Measurements from ENCODE around the gene GPSM1.

Gene GPSM1

GRCh38 chr9:136290508-136291000, 36.8 kb upstream of the GPSM1 start:
- DNase-seq (ENCODE audit: low read depth, low spot score): no peak

GRCh38 chr9:136291306-136292025, 35.9 kb upstream of the GPSM1 start:
- DNase-seq (ENCODE audit: low read depth, low spot score): no peak

DNA sequence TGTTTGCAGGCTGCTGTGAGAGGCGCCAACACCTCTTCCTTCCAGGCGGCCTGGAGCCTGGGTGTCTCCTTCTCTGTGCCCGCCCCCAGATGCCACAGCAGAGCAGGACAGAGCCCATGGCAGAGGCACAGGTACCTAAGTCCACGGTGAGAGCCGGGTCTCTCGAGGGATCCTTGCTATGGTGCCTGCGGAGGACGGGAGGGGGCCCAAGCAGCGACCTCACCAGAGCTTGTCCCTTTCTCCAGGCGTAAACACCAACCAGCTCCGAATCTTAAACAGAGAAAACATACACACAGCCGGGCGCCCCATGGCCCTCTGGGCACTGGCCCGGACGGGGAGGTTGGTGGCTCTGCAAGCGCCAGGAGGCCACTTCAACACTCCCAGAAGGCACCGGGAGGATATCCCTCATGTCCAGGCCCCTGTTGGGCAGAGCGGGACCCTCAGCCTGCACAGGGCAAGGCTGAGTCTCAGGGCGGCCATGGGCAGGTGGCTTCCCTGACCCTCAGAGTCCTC, 35.3 kb upstream of the GPSM1 start:
- no peak for DNase-seq (ENCODE audit: low read depth, low spot score)

DNA sequence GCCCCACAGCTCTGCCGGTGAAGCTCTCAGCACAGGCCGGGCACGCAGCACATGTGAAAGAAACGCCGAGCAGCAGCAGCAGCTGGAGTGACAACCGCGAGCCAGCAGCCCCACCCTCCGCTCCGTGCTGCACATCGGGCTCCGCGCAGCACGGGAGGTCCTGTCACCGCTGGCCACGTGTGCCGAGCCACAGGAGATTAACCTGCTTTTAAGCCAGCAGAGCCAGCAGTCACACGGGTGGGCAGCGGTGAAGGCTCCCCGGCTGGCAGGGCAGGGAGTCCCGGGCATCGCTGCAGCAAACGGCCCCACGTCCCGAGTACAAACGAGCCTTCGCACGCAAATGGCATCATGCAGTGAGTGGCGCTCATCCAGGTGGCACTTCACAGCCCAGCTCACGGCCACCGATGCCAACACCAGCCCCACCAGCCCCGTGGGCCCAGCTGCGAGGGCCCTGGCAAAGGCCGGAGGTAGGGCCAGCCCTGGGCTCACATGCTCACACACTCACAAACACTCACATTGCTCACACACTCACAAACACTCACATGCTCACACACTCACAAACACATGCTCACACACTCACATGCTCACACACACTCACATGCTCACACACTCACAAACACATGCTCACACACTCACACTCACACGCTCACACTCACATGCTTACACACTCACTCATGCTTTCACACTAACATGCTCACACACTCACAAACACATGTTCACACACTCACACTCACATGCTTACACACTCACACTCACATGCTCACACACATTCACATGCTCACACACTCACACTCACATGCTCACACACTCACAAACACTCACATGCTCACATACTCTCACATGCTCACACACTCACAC, 34.5 kb upstream of the GPSM1 start:
- no peak for DNase-seq (ENCODE audit: low read depth, low spot score)

GRCh38 chr9:136293476-136294077, 33.8 kb upstream of the GPSM1 start:
- no peak for DNase-seq (ENCODE audit: low read depth, low spot score)

- DNase-seq (ENCODE audit: low read depth, low spot score): no peak
Measured at GRCh38 chr9:136294437-136294836, 32.9 kb upstream of the GPSM1 start.

DNA sequence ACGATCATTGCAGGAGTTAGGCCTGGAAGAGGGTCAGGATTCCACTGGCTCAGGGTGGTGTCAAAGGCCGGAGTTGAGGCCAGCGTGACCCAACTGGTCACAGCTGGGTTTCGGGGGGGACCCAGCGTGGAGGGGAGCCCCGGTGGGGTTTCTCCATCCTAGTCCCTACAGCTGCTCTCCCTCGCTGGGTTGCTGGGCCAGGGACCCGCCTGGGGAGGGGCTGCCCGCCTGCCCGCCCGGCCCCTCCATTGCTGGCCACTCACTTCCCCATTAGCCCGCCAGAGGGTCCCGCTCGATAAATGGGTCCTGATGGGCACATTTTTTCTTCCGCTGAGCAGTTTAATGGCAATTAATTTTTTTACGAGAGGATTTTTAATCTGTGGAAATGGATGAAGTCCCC, 32.3 kb upstream of the GPSM1 start:
- DNase-seq (ENCODE audit: low read depth, low spot score): no peak

GRCh38 chr9:136295542-136296433, 31.6 kb upstream of the GPSM1 start:
- DNase-seq (ENCODE audit: low read depth, low spot score): no peak

DNA sequence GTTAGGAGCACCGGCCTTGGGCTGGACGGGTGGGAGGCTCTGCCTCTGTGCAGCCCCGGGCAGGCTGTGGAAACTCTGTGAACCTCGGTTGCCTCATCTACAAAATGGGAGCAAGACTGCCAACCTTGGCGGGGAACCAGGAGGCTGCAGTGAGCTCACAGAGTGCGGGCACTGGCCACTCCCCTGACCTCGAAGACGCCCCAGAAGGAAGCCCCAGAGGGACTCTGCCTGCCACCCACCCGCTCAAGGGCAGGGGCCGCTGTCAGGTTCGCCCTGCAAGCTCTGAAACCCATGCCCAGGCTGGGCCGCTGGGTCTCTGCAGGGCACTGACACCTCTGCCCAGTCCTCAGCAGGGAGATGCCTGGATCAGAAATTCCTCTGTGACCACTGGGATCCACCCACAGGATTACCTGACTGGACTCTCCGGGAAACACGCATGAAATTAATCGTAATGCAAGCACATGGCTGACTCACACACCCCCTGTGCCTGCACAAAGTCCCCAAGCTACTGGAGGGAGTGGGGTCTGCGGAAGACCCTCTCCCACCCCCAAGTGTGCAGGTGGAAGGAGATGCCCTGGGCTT, 30.8 kb upstream of the GPSM1 start:
- DNase-seq (ENCODE audit: low read depth, low spot score): no peak

DNA sequence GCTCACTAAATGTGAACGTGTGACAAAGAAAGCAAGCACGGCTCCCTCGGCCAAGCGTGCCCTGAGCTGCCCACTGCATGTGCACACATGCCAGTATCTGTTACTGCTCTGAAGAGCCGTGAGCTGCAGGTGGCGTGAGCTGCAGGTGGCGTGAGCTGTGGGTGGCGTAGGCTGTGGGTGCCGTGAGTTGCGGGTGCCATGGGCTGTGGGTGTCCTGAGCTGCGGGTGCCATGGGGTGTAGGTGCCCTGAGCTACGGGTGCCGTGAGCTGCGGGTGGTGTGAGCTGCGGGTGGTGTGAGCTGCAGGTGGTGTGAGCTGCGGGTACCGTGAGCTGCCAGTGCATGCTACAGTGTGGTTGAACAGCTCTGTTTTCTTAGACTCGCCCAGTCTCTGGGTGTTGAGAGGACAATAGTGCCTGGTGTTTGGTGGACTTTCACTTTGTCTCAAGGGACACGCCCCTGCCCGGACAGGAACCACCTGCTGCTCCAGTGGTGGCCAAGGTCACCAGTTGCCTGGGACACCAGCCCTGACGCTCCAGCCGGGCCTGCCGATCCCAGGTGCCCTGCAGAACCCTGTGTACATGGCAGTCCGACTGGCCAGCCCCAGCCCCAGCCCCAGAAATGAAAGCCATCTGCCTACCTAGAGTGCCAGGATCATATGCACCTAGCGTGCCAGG, 30.2 kb upstream of the GPSM1 start:
- DNase-seq (ENCODE audit: low read depth, low spot score): no peak

- DNase-seq (ENCODE audit: low read depth, low spot score): no peak
Measured at GRCh38 chr9:136297766-136298735, 29.3 kb upstream of the GPSM1 start.

DNA sequence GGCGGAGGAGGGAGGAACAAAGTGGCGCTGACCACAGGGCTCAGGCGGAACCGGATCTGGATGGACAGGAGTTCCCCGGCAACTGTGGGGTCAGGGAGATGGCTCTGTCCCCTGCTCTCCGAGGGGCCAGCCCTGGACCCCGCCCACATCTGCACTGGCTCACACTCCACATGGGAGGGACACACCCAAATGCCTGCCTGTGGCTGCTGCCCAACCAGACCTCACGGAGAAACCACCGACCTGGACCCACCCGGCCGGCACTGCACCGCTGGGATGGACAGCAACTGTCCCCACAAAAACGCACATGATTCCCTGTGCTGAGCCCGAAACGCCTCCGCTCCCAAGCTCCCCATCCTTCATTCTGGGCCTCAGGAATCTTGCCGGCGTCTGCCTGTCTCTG, 28.2 kb upstream of the GPSM1 start:
- DNase-seq (ENCODE audit: low read depth, low spot score): no peak

DNA sequence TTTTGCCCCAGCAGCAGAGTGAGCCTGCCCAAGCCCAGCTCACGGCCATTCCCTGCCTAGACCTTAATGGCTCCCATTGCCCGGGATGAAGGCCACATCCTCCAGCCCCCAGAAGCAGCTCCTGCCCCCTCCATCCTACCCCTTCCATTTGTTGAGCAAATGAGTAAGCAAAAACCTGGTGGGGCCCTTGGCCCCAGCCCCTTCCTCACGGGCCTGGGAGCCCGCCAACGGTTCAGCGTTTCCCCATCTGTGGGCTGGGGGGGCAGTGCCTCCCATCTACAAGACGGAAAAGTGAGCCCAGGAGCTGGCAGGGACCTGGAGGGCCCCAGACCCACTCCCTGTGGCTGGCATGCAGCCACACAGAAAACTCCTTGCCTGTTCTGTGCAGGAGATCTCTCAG, 27.8 kb upstream of the GPSM1 start:
- no peak for DNase-seq (ENCODE audit: low read depth, low spot score)

GRCh38 chr9:136300016-136300545, 27.3 kb upstream of the GPSM1 start:
- no peak for DNase-seq (ENCODE audit: low read depth, low spot score)

DNA sequence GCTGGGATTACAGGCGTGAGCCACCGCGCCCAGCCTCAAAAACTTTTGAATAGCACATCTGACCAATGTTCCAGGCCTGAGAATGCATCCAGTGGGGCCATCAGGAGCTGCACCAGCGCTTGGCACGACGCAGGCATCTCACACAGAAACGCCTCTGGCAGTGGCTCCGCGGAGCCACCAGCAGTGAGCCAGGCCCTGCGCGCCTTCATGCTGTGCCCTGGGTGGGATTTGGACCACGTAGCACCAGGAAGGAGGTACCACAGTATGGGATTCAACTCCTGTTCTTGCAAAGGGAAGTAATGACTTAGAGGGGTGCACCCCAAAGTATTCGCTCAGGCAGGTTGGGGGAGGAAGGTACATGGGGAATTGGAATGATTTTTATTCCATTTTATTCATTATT, 26.5 kb upstream of the GPSM1 start:
- no peak for DNase-seq (ENCODE audit: low read depth, low spot score)

- DNase-seq (ENCODE audit: low read depth, low spot score): no peak
Measured at GRCh38 chr9:136302527-136302926, 24.8 kb upstream of the GPSM1 start.

GRCh38 chr9:136303066-136303824, 24.1 kb upstream of the GPSM1 start:
- no peak for DNase-seq (ENCODE audit: low read depth, low spot score)

- no peak for DNase-seq (ENCODE audit: low read depth, low spot score)
Measured at GRCh38 chr9:136303825-136304416, 23.4 kb upstream of the GPSM1 start, which contains the start of gene CCDC187. CCDC187 (minus strand) TSS chr9:136304094; CDS start chr9:136303830, 264 bp downstream.
